Mesenchymal stem cell (in vitro differentiated cells and primary cell): Measurements from ENCODE around the gene JAG2.

Source experiments
- DNase-seq: peaks from one replicate; pipeline ENCODE4 v3.0.0-alpha.2; 2013
- H2AFZ ChIP-seq: one replicate; pipeline ENCODE4 v1.6.1; 2013; ENCODE audit warnings: low read depth, mild to moderate bottlenecking, control low read depth, inconsistent platforms, low read length, moderate library complexity
- H2AK5ac ChIP-seq: 2 replicates; pipeline ENCODE4 v1.6.1; 2013; ENCODE audit warnings: low read length, moderate library complexity, mild to moderate bottlenecking, inconsistent platforms; ENCODE audit not compliant: severe bottlenecking
- H2BK120ac ChIP-seq: one replicate; pipeline ENCODE4 v1.6.1; 2013; ENCODE audit warnings: low read depth, mild to moderate bottlenecking, inconsistent platforms, low read length, moderate library complexity
- H2BK12ac ChIP-seq, 2 experiments: one replicate each; pipeline ENCODE4 v1.6.1; 2013; ENCODE audit warnings: inconsistent platforms in 2 of 2, low read length in 2 of 2, mild to moderate bottlenecking in 2 of 2, moderate library complexity in 2 of 2, control low read depth in 1 of 2
- H2BK15ac ChIP-seq: one replicate; pipeline ENCODE4 v1.6.1; 2013; ENCODE audit warnings: mild to moderate bottlenecking, low read depth, inconsistent platforms; ENCODE audit not compliant: poor library complexity, severe bottlenecking
- H2BK5ac ChIP-seq: 2 replicates; pipeline ENCODE4 v1.6.1; 2013; ENCODE audit warnings: low read depth, mild to moderate bottlenecking, low read length, control low read depth, inconsistent platforms; ENCODE audit not compliant: poor library complexity, severe bottlenecking
- H3K14ac ChIP-seq, 2 experiments: one replicate each; pipeline ENCODE4 v1.6.1; 2013; ENCODE audit warnings: inconsistent platforms in 2 of 2, low read length in 2 of 2, control low read depth in 1 of 2, mild to moderate bottlenecking in 1 of 2, moderate library complexity in 1 of 2
- H3K18ac ChIP-seq, 2 experiments: one replicate each; pipeline ENCODE4 v1.6.1; 2013; ENCODE audit warnings: inconsistent platforms in 2 of 2, low read length in 2 of 2, control low read depth in 1 of 2, low read depth in 1 of 2, mild to moderate bottlenecking in 1 of 2
- H3K23ac ChIP-seq, 2 experiments: one replicate each; pipeline ENCODE4 v1.6.1; 2013; ENCODE audit warnings: inconsistent platforms in 2 of 2, low read length in 2 of 2, mild to moderate bottlenecking in 2 of 2, moderate library complexity in 2 of 2, control low read depth in 1 of 2
- H3K27ac ChIP-seq: 2 replicates; pipeline ENCODE4 v1.5.1; 2013; ENCODE audit warnings: mild to moderate bottlenecking, moderate library complexity, low read length, control low read depth, inconsistent platforms; ENCODE audit not compliant: poor library complexity, severe bottlenecking
- H3K27me3 ChIP-seq, 2 experiments: 2 replicates each; pipeline versions ENCODE4 v1.6.1 to v1.7.0; 2013; ENCODE audit warnings: low read length in 2 of 2, mild to moderate bottlenecking in 2 of 2, moderate library complexity in 2 of 2, control low read depth in 1 of 2, inconsistent platforms in 1 of 2; ENCODE audit not compliant: control insufficient read depth in 1 of 2, insufficient read depth in 1 of 2
- H3K36me3 ChIP-seq, 2 experiments: 2 replicates each; pipeline versions ENCODE4 v1.6.1 to v1.7.0; 2013; ENCODE audit warnings: low read length in 2 of 2, control low read depth in 1 of 2, inconsistent platforms in 1 of 2, low read depth in 1 of 2, mild to moderate bottlenecking in 1 of 2; ENCODE audit not compliant: insufficient read depth in 2 of 2, control insufficient read depth in 1 of 2
- H3K4ac ChIP-seq, 2 experiments: one replicate each; pipeline ENCODE4 v1.6.1; 2013; ENCODE audit warnings: inconsistent platforms in 2 of 2, low read length in 2 of 2, mild to moderate bottlenecking in 2 of 2, moderate library complexity in 2 of 2, control low read depth in 1 of 2, low read depth in 1 of 2
- H3K4me1 ChIP-seq: 2 replicates; pipeline ENCODE4 v1.6.1; 2013; ENCODE audit warnings: low read depth, low read length, control low read depth; ENCODE audit not compliant: control insufficient read depth, insufficient read depth
- H3K4me2 ChIP-seq: 2 replicates; pipeline ENCODE4 v1.6.1; 2013; ENCODE audit warnings: low read length, mild to moderate bottlenecking, inconsistent platforms; ENCODE audit not compliant: poor library complexity, severe bottlenecking
- H3K4me3 ChIP-seq, 2 experiments: 2 replicates each; pipeline versions ENCODE4 v1.5.1 to v1.7.0; 2013; ENCODE audit warnings: low read length in 2 of 2, mild to moderate bottlenecking in 2 of 2, control low read depth in 1 of 2, low read depth in 1 of 2; ENCODE audit not compliant: insufficient read depth in 1 of 2
- H3K79me1 ChIP-seq: replicated peaks from 2 replicates; pipeline ENCODE4 v1.6.1; 2013; ENCODE audit warnings: mild to moderate bottlenecking, control low read depth, low read length, inconsistent platforms; ENCODE audit not compliant: poor library complexity, severe bottlenecking
- H3K9ac ChIP-seq: 2 replicates; pipeline ENCODE4 v1.7.0; 2013; ENCODE audit warnings: mild to moderate bottlenecking, low read length, moderate library complexity
- H3K9me3 ChIP-seq: 2 replicates; pipeline ENCODE4 v1.7.0; 2013; ENCODE audit warnings: mild to moderate bottlenecking, low read length; ENCODE audit not compliant: control insufficient read depth
- H4K8ac ChIP-seq: one replicate; pipeline ENCODE4 v1.6.1; 2013; ENCODE audit warnings: inconsistent platforms, mild to moderate bottlenecking, low read length, moderate library complexity
- H4K91ac ChIP-seq: one replicate; pipeline ENCODE4 v1.6.1; 2013; ENCODE audit warnings: mild to moderate bottlenecking, low read length, inconsistent platforms
- WGBS: methylation state at CpG from one replicate; pipeline ENCODE4 v1.1.7; 2013; ENCODE audit warnings: mixed read lengths; 5-methylcytosine and 5-hydroxymethylcytosine counted together

The JAG2 gene

GRCh38 chr14:105185001-105185400, 16.4 kb upstream of the JAG2 start:
- no peak for DNase-seq

GRCh38 chr14:105184461-105184860, 15.9 kb upstream of the JAG2 start:
- no peak overlapping the region for H4K8ac ChIP-seq
- no peak overlapping the region for H3K23ac ChIP-seq
- no peak overlapping the region for H3K4me3 ChIP-seq
- no peak overlapping the region for H2BK5ac ChIP-seq
- no peak overlapping the region for H2AFZ ChIP-seq
- H3K27me3 ChIP-seq: peaks cover 31 to 51% of the 10 kb centered on the region in 2 experiments
- no peak overlapping the region for H2BK120ac ChIP-seq
- H3K9me3 ChIP-seq: peaks cover 10% of the 10 kb centered on the region
- H3K18ac ChIP-seq: no peak overlapping the region
- peaks cover 12% of the 10 kb centered on the region for H3K4me1 ChIP-seq
- H2BK15ac ChIP-seq: no peak overlapping the region
- H3K4me2 ChIP-seq: no peak overlapping the region
- no peak overlapping the region for H3K9ac ChIP-seq
- no peak overlapping the region for H4K91ac ChIP-seq
- no peak overlapping the region for H2BK12ac ChIP-seq
- no peaks in the 10 kb centered on the region for H3K79me1 ChIP-seq
- DNase-seq: no peak
- H3K4ac ChIP-seq: no peak overlapping the region
- H3K14ac ChIP-seq: no peak overlapping the region
- 80% methylated on average over 9 of the region's 9 CpGs for WGBS
- H3K36me3 ChIP-seq: no peaks in the 10 kb centered on the region
- H2AK5ac ChIP-seq: no peak overlapping the region
- H3K27ac ChIP-seq: no peak overlapping the region

More at GRCh38 chr14:105185001-105185400, 16.4 kb upstream of the JAG2 start:
- Histone ChIP-seq H4K8ac (no peak overlapping the region), H3K4me3 (no peak overlapping the region), H4K91ac (no peak overlapping the region), H3K14ac (no peak overlapping the region), H3K4ac (no peak overlapping the region), H3K36me3 (no peaks in the 10 kb centered on the region), H3K9me3 (peaks cover 10% of the 10 kb centered on the region), H2AFZ (no peak overlapping the region), H3K27ac (no peak overlapping the region), H2AK5ac (no peak overlapping the region), H2BK120ac (no peak overlapping the region), H2BK15ac (no peak overlapping the region), H3K4me2 (no peak overlapping the region), H2BK5ac (no peak overlapping the region), H3K27me3 (peaks cover 27 to 55% of the 10 kb centered on the region in 2 experiments), H3K79me1 (no peaks in the 10 kb centered on the region), H3K23ac (no peak overlapping the region), H3K18ac (no peak overlapping the region), H2BK12ac (no peak overlapping the region), H3K4me1 (peaks cover 12% of the 10 kb centered on the region), H3K9ac (no peak overlapping the region)
- WGBS: 79% methylated on average over 18 of the region's 18 CpGs

GRCh38 chr14:105182296-105183020, 13.9 kb upstream of the JAG2 start:
- H3K36me3 ChIP-seq: peaks cover 0 to 8% of the 10 kb centered on the region in 2 experiments
- H3K4me1 ChIP-seq: peaks cover 11% of the 10 kb centered on the region
- H3K4me3 ChIP-seq: no peak overlapping the region
- H4K91ac ChIP-seq: peak overlapping the region; percentile 54
- no peak overlapping the region for H2BK5ac ChIP-seq
- no peak overlapping the region for H2BK15ac ChIP-seq
- no peak overlapping the region for H3K23ac ChIP-seq
- no peak overlapping the region for H2AFZ ChIP-seq
- no peak overlapping the region for H3K4ac ChIP-seq
- H3K9me3 ChIP-seq: no peaks in the 10 kb centered on the region
- H2BK12ac ChIP-seq: peak overlapping the region in 1 of 2 experiments; percentile 15
- H3K18ac ChIP-seq: no peak overlapping the region
- H3K4me2 ChIP-seq: no peak overlapping the region
- no peak overlapping the region for H2AK5ac ChIP-seq
- H3K79me1 ChIP-seq: no peaks in the 10 kb centered on the region
- no peak overlapping the region for H3K27ac ChIP-seq
- H3K27me3 ChIP-seq: peaks cover 26 to 41% of the 10 kb centered on the region in 2 experiments
- 84% methylated on average over 25 of the region's 25 CpGs for WGBS
- H3K9ac ChIP-seq: no peak overlapping the region
- no peak overlapping the region for H3K14ac ChIP-seq
- no peak overlapping the region for H4K8ac ChIP-seq
- H2BK120ac ChIP-seq: no peak overlapping the region
- no peak for DNase-seq

- no peak overlapping the region for H2BK15ac ChIP-seq
- H3K23ac ChIP-seq: no peak overlapping the region
- H2BK12ac ChIP-seq: no peak overlapping the region
- 52% methylated on average over 20 of the region's 21 CpGs for WGBS
- no peak overlapping the region for H3K18ac ChIP-seq
- no peak overlapping the region for H2BK5ac ChIP-seq
- no peak for DNase-seq
- peak overlapping the region; percentile 75 for H3K4me2 ChIP-seq
- H3K79me1 ChIP-seq: no peaks in the 10 kb centered on the region
- H2AFZ ChIP-seq: peak overlapping the region; percentile 57
- H3K9ac ChIP-seq: no peak overlapping the region
- H3K9me3 ChIP-seq: no peaks in the 10 kb centered on the region
- peak overlapping the region; percentile 36 to 59 for H3K4ac ChIP-seq
- H4K8ac ChIP-seq: peak overlapping the region; percentile 33
- peak overlapping the region in 1 of 2 experiments; percentile 29 for H3K4me3 ChIP-seq
- peaks cover 26 to 37% of the 10 kb centered on the region in 2 experiments for H3K27me3 ChIP-seq
- H3K4me1 ChIP-seq: peaks cover 12% of the 10 kb centered on the region
- H3K36me3 ChIP-seq: peaks cover 0 to 8% of the 10 kb centered on the region in 2 experiments
- no peak overlapping the region for H3K14ac ChIP-seq
- no peak overlapping the region for H3K27ac ChIP-seq
- H4K91ac ChIP-seq: peak overlapping the region; percentile 54
- H2BK120ac ChIP-seq: peak overlapping the region; percentile 75
- H2AK5ac ChIP-seq: peak overlapping the region; percentile 11
These were observed 13.1 kb upstream of the JAG2 start for GRCh38 chr14:105181549-105182295.
